OCI-LY3 (cell line): ENCODE data around the gene TCP10L.

Experiments
- H2AFZ ChIP-seq: fragments of 200-600, 300-600 bp; shearing (Covaris generic); 2 replicates; pipeline ENCODE4 v1.6.0; 2014; ENCODE audit warnings: antibody characterized with exemption, low read depth, low read length
- H3K27ac ChIP-seq: fragments of 200-600, 300-600 bp; sonication (generic); 2 replicates; pipeline ENCODE4 v1.5.1; 2014; ENCODE audit warnings: mild to moderate bottlenecking, low read length, moderate library complexity, mixed read lengths
- H3K27me3 ChIP-seq: fragments of 200-600, 300-600 bp; sonication (generic); 2 replicates; pipeline ENCODE4 v1.6.1; 2014; ENCODE audit warnings: low read depth, low read length, mixed read lengths
- H3K36me3 ChIP-seq: fragments of 200-600, 300-600 bp; sonication (generic); replicated peaks from 2 replicates; pipeline ENCODE3; 2014; ENCODE audit warnings: low read depth, low read length, mixed read lengths
- H3K4me1 ChIP-seq: fragments of 300-600, 200-600 bp; sonication (generic); 2 replicates; pipeline ENCODE4 v1.6.1; 2014; ENCODE audit warnings: low read length, mixed read lengths
- H3K4me2 ChIP-seq: fragments of 200-600, 300-600 bp; sonication (generic); 2 replicates; pipeline ENCODE4 v1.6.1; 2014; ENCODE audit warnings: low read length, mixed read lengths
- H3K4me3 ChIP-seq: fragments of 300-600, 200-600 bp; sonication (generic); 2 replicates; pipeline ENCODE4 v1.5.1; 2014; ENCODE audit warnings: antibody characterized with exemption, mild to moderate bottlenecking, low read length, moderate library complexity
- H3K79me2 ChIP-seq: fragments of 300-600, 200-600 bp; shearing (Covaris generic); 2 replicates; pipeline ENCODE4 v1.6.1; 2014; ENCODE audit warnings: mild to moderate bottlenecking, low read length, mixed read lengths
- H3K9ac ChIP-seq: fragments of 300-600, 200-600 bp; shearing (Covaris generic); 2 replicates; pipeline ENCODE4 v1.6.0; 2014; ENCODE audit warnings: mild to moderate bottlenecking, low read length, moderate library complexity
- H3K9me3 ChIP-seq: fragments of 200-600, 300-600 bp; shearing (Covaris generic); 2 replicates; pipeline ENCODE4 v1.6.1; 2014; ENCODE audit warnings: low read length, mixed read lengths; ENCODE audit not compliant: insufficient read depth
- H4K20me1 ChIP-seq: fragments of 200-600, 300-600 bp; sonication (generic); 2 replicates; pipeline ENCODE4 v1.6.1; 2016; ENCODE audit warnings: low read length, mixed read lengths; ENCODE audit not compliant: insufficient read depth
- CTCF ChIP-seq: fragments of 200-600, 300-600 bp; sonication (generic); IDR thresholded peaks from 2 replicates; pipeline ENCODE4 v1.5.1; 2014; ENCODE audit warnings: antibody characterized with exemption, low read length, low read depth
- EZH2phosphoT487 ChIP-seq: fragments of 200-600 bp; shearing (Covaris generic); IDR thresholded peaks from 2 replicates; pipeline ENCODE4 v1.6.1; 2018; ENCODE audit warnings: antibody characterized with exemption, mixed run types, low read depth

Gene TCP10L

GRCh38 chr21:32569261-32570230, 15.8 kb downstream of the TCP10L start:
- TF ChIP-seq EZH2phosphoT487 (no peak), CTCF (peak; percentile 65)
- Histone ChIP-seq H3K79me2 (no peaks in the 10 kb centered on the region), H3K9me3 (no peaks in the 10 kb centered on the region), H3K4me2 (peak overlapping the region; percentile 92), H3K4me1 (peaks cover 2% of the 10 kb centered on the region; the same call in 1 of the 2 replicates), H3K4me3 (peak overlapping the region; percentile 92), H3K9ac (peak overlapping the region; percentile 59), H3K27ac (no peak overlapping the region), H2AFZ (peak overlapping the region; percentile 89), H4K20me1 (no peaks in the 10 kb centered on the region), H3K36me3 (no peaks in the 10 kb centered on the region), H3K27me3 (0 out of 2 replicates have a peak, but pooled peaks cover 4% of the 10 kb centered on the region)

- H4K20me1 ChIP-seq = no peaks in the 10 kb centered on the region
- H3K79me2 ChIP-seq = no peaks in the 10 kb centered on the region
- no peak overlapping the region for H3K4me3 ChIP-seq
- no peak overlapping the region for H3K27ac ChIP-seq
- H3K4me1 ChIP-seq = peaks cover 2% of the 10 kb centered on the region; the same call in 1 of the 2 replicates
- H3K27me3 ChIP-seq = 0 out of 2 replicates have a peak, but pooled peaks cover 4% of the 10 kb centered on the region
- H3K9ac ChIP-seq = no peak overlapping the region
- TF ChIP-seq EZH2phosphoT487 = no peak
- TF ChIP-seq CTCF = no peak
- no peaks in the 10 kb centered on the region for H3K36me3 ChIP-seq
- H3K9me3 ChIP-seq = no peaks in the 10 kb centered on the region
- no peak overlapping the region for H2AFZ ChIP-seq
- H3K4me2 ChIP-seq = no peak overlapping the region
These were observed 17.7 kb downstream of the TCP10L start for GRCh38 chr21:32567626-32568025.

GRCh38 chr21:32566741-32567389, 18.5 kb downstream of the TCP10L start:
- H3K36me3 ChIP-seq = no peaks in the 10 kb centered on the region
- peaks cover 2% of the 10 kb centered on the region; the same call in 1 of the 2 replicates for H3K4me1 ChIP-seq
- H3K79me2 ChIP-seq = no peaks in the 10 kb centered on the region
- H4K20me1 ChIP-seq = no peaks in the 10 kb centered on the region
- no peaks in the 10 kb centered on the region for H3K9me3 ChIP-seq
- H2AFZ ChIP-seq = no peak overlapping the region
- H3K27ac ChIP-seq = no peak overlapping the region
- 0 out of 2 replicates have a peak, but pooled peaks cover 4% of the 10 kb centered on the region for H3K27me3 ChIP-seq
- no peak overlapping the region for H3K9ac ChIP-seq
- TF ChIP-seq EZH2phosphoT487 (no peak), CTCF (no peak)
- H3K4me2 ChIP-seq = no peak overlapping the region
- H3K4me3 ChIP-seq = no peak overlapping the region
